Liver (tissue), 9 donors: Measurements from ENCODE around the gene FYCO1. TPM values are rescaled to one million over a fixed set of nuclear protein-coding genes. Genes with fewer than 3 reads are reported as not detected.

Source experiments
- DNase-seq: peaks from one replicate; pipeline ENCODE4 v3.0.0-alpha.2; 2017; ENCODE audit warnings: low spot score
- H3K27ac ChIP-seq, 2 donors: one replicate each; pipeline ENCODE4 v1.7.0; 2013; ENCODE audit warnings: inconsistent platforms in 2 of 2, low read length in 2 of 2, control low read depth in 1 of 2, low read depth in 1 of 2, mild to moderate bottlenecking in 1 of 2
- H3K27me3 ChIP-seq, 4 donors: one replicate each; pipeline versions ENCODE4 v1.6.1 to v1.7.0; 2013; ENCODE audit warnings: low read length in 3 of 4, inconsistent platforms in 1 of 4, mild to moderate bottlenecking in 1 of 4, moderate library complexity in 1 of 4; ENCODE audit not compliant: control insufficient read depth in 4 of 4, insufficient read depth in 4 of 4
- H3K36me3 ChIP-seq, 4 donors: one replicate each; pipeline versions ENCODE4 v1.6.1 to v1.7.0; 2013; ENCODE audit warnings: low read length in 3 of 4, mild to moderate bottlenecking in 3 of 4, low read depth in 1 of 4, moderate library complexity in 1 of 4; ENCODE audit not compliant: control insufficient read depth in 4 of 4, insufficient read depth in 3 of 4
- H3K4me1 ChIP-seq, 4 donors: one replicate each; pipeline versions ENCODE4 v1.6.1 to v1.7.0; 2013; ENCODE audit warnings: low read length in 3 of 4, mild to moderate bottlenecking in 3 of 4, moderate library complexity in 1 of 4; ENCODE audit not compliant: control insufficient read depth in 4 of 4, insufficient read depth in 4 of 4
- H3K4me3 ChIP-seq, 3 donors: one replicate each; pipeline versions ENCODE4 v1.6.1 to v1.7.0; 2013; ENCODE audit warnings: low read length in 3 of 3, control low read depth in 1 of 3, low read depth in 1 of 3, mild to moderate bottlenecking in 1 of 3
- H3K9ac ChIP-seq, 2 donors: one replicate each; pipeline ENCODE4 v1.7.0; 2013; ENCODE audit warnings: low read length in 2 of 2, mild to moderate bottlenecking in 2 of 2, moderate library complexity in 2 of 2, control low read depth in 1 of 2, low read depth in 1 of 2
- H3K9me3 ChIP-seq, 4 donors: one replicate each; pipeline versions ENCODE4 v1.6.1 to v1.7.0; 2013; ENCODE audit warnings: low read length in 3 of 4; ENCODE audit not compliant: control insufficient read depth in 4 of 4
- ATF3 ChIP-seq: IDR thresholded peaks from 2 replicates; pipeline ENCODE4 v1.6.1; 2016; ENCODE audit warnings: antibody characterized with exemption
- CTCF ChIP-seq: fragments of 150-350 bp; IDR thresholded peaks from 2 replicates; pipeline ENCODE4 v1.5.1; 2017; ENCODE audit warnings: improper control_type of control experiment, low read depth, low read length; ENCODE audit not compliant: missing input control
- EGR1 ChIP-seq, 2 donors: IDR thresholded peaks; 2 replicates each; pipeline ENCODE4 v1.6.1; 2016 to 2018; ENCODE audit warnings: antibody characterized with exemption in 2 of 2, low read depth in 2 of 2
- FOXA1 ChIP-seq: IDR thresholded peaks from 2 replicates; pipeline ENCODE4 v1.6.1; 2016; ENCODE audit warnings: antibody characterized with exemption
- FOXA2 ChIP-seq: IDR thresholded peaks from 2 replicates; pipeline ENCODE4 v1.6.1; 2016; ENCODE audit warnings: antibody characterized with exemption
- GABPA ChIP-seq, 2 donors: IDR thresholded peaks in 1 of 2; conservative IDR thresholded peaks in 1 of 2; 2 replicates each; pipeline ENCODE4 v1.6.1; 2016; ENCODE audit warnings: antibody characterized with exemption in 2 of 2, mild to moderate bottlenecking in 1 of 2, moderate library complexity in 1 of 2
- HNF4A ChIP-seq, 2 donors: conservative IDR thresholded peaks; 2 replicates each; pipeline ENCODE4 v1.6.1; 2016; ENCODE audit warnings: antibody characterized with exemption in 2 of 2, mild to moderate bottlenecking in 2 of 2
- JUND ChIP-seq, 2 donors: IDR thresholded peaks; 2 replicates each; pipeline ENCODE4 v1.6.1; 2016; ENCODE audit warnings: antibody characterized with exemption in 2 of 2
- MAX ChIP-seq: IDR thresholded peaks from 2 replicates; pipeline ENCODE4 v1.6.1; 2016; ENCODE audit warnings: antibody characterized with exemption
- NR2F2 ChIP-seq: IDR thresholded peaks from 2 replicates; pipeline ENCODE4 v1.6.1; 2016; ENCODE audit warnings: antibody characterized with exemption
- RAD21 ChIP-seq, 2 donors: IDR thresholded peaks; 2 replicates each; pipeline ENCODE4 v1.6.1; 2016; ENCODE audit warnings: antibody characterized with exemption in 2 of 2, mild to moderate bottlenecking in 2 of 2
- RXRA ChIP-seq, 2 donors: IDR thresholded peaks; 2 replicates each; pipeline ENCODE4 v1.6.1; 2017 to 2018; ENCODE audit warnings: antibody characterized with exemption in 2 of 2, mild to moderate bottlenecking in 1 of 2
- SP1 ChIP-seq: IDR thresholded peaks from 2 replicates; pipeline ENCODE4 v1.6.1; 2018; ENCODE audit warnings: antibody characterized with exemption, mild to moderate bottlenecking
- TAF1 ChIP-seq: conservative IDR thresholded peaks from 2 replicates; pipeline ENCODE4 v1.6.1; 2016; ENCODE audit warnings: antibody characterized with exemption, mild to moderate bottlenecking
- YY1 ChIP-seq: IDR thresholded peaks from 2 replicates; pipeline ENCODE4 v1.6.1; 2016; ENCODE audit warnings: antibody characterized with exemption, mild to moderate bottlenecking
- ZBTB33 ChIP-seq: IDR thresholded peaks from 2 replicates; pipeline ENCODE4 v1.6.1; 2016; ENCODE audit warnings: antibody characterized with exemption
- WGBS: extraction: QIAGEN DNeasy Blood & Tissue Kit; methylation state at CpG from one replicate; pipeline ENCODE4 v1.1.7; 2013; 5-methylcytosine and 5-hydroxymethylcytosine counted together
- polyA plus RNA-seq, 2 donors: library from polyadenylated mRNA; stranded (reverse) in 1 of 2; unstranded in 1 of 2; fragments of 200-250 nt in 1 of 2; fragments of >200 nt in 1 of 2; fragmentation: Nextera tagmentation in 1 of 2; extraction: Ambion mirVana in 1 of 2; gene quantifications; one replicate each; pipeline versions ENCODE4 v1.2.1 to v1.2.3, GENCODE V29; 2013 to 2015
- total RNA-seq, 2 donors: library from RNA; depleted of rRNA; stranded (reverse); fragments of >200 nt; gene quantifications; one replicate each; pipeline ENCODE4 v1.2.3, GENCODE V29; 2014
- donor health status: healthy.
- donor health status: healthy.
- donor health status: healthy.
- donor health status: healthy.
- donor health status: healthy.

The FYCO1 gene
- total and polyA plus RNA-seq, 4 donors: 3.0 to 17.1 (median 10.2) TPM

- TF ChIP-seq ATF3: no peak
- no peak for TF ChIP-seq FOXA2
- no peak for TF ChIP-seq RXRA (IDR thresholded peaks at IDR 0.05)
- TF ChIP-seq FOXA1: no peak
- TF ChIP-seq YY1: no peak
- no peak for TF ChIP-seq TAF1
- H3K4me1 ChIP-seq: no peaks in the 10 kb centered on the region
- no peaks in the 10 kb centered on the region for H3K9me3 ChIP-seq
- H3K27me3 ChIP-seq: no peaks in the 10 kb centered on the region
- peaks cover 3 to 45% (median 22%) of the 10 kb centered on the region in 4 donors for H3K36me3 ChIP-seq
- no peak overlapping the region for H3K27ac ChIP-seq
- H3K4me3 ChIP-seq: no peak overlapping the region
- H3K9ac ChIP-seq: no peak overlapping the region
- WGBS: 95% methylated on average over 14 of the region's 14 CpGs
- DNase-seq: no peak
Measured at GRCh38 chr3:45921158-45922038, 74.2 kb downstream of the FYCO1 start.

- Histone ChIP-seq H3K27ac (no peak overlapping the region), H3K36me3 (peaks cover 1 to 23% (median 12%) of the 10 kb centered on the region in 4 donors), H3K9ac (no peak overlapping the region), H3K4me1 (no peaks in the 10 kb centered on the region), H3K9me3 (no peaks in the 10 kb centered on the region), H3K4me3 (no peak overlapping the region), H3K27me3 (no peaks in the 10 kb centered on the region)
- TF ChIP-seq JUND (IDR thresholded peaks at IDR 0.05) (no peak), ATF3 (no peak), EGR1 (IDR thresholded peaks at IDR 0.05; ENCODE audit: low read depth in 2 of 2) (no peak), SP1 (no peak)
- DNase-seq: no peak
- WGBS: 92% methylated on average over 6 of the region's 6 CpGs
Measured at GRCh38 chr3:45917146-45917898, 78.3 kb downstream of the FYCO1 start.

GRCh38 chr3:45915518-45916231, 79.9 kb downstream of the FYCO1 start:
- H3K36me3 ChIP-seq: peaks cover 0 to 10% (median 2%) of the 10 kb centered on the region in 4 donors
- WGBS: 67% methylated on average over 13 of the region's 13 CpGs
- no peaks in the 10 kb centered on the region for H3K4me1 ChIP-seq
- no peaks in the 10 kb centered on the region for H3K27me3 ChIP-seq
- H3K4me3 ChIP-seq: no peak overlapping the region
- no peak overlapping the region for H3K9ac ChIP-seq
- DNase-seq: no peak
- H3K9me3 ChIP-seq: no peaks in the 10 kb centered on the region
- no peak overlapping the region for H3K27ac ChIP-seq
- no peak for TF ChIP-seq MAX
- TF ChIP-seq ATF3: no peak
- no peak for TF ChIP-seq EGR1 (IDR thresholded peaks at IDR 0.05; ENCODE audit: low read depth in 2 of 2)
- no peak for TF ChIP-seq SP1
- TF ChIP-seq TAF1: no peak
- no peak for TF ChIP-seq GABPA (IDR thresholded peaks at IDR 0.05 in 1 of 2, conservative IDR thresholded peaks at IDR 0.05 in 1 of 2)
- no peak for TF ChIP-seq RAD21 (IDR thresholded peaks at IDR 0.05)
- no peak for TF ChIP-seq RXRA (IDR thresholded peaks at IDR 0.05)
- TF ChIP-seq NR2F2: no peak
- TF ChIP-seq ZBTB33: no peak
- TF ChIP-seq JUND (IDR thresholded peaks at IDR 0.05): no peak
- TF ChIP-seq CTCF: no peak
- TF ChIP-seq FOXA1: no peak
- no peak for TF ChIP-seq HNF4A (conservative IDR thresholded peaks at IDR 0.05)
